A172 (cell line): ENCODE measurements around the gene RAPGEF5. TPM values are rescaled to one million over a fixed set of nuclear protein-coding genes. Genes with fewer than 3 reads are reported as not detected.
"Not testable (repeated sequence)": the region's sequence is repeated elsewhere in the genome, so short reads cannot be mapped to it uniquely, and the experiment has no call there.

ENCODE experiments used
- DNase-seq: peaks from one replicate; pipeline ENCODE4 v3.0.0-alpha.2; 2015; ENCODE audit warnings: low spot score
- total RNA-seq: library from RNA; depleted of rRNA; stranded (reverse); fragments of >200 nt; shearing (Covaris generic); gene quantifications from 2 replicates; pipeline ENCODE4 v1.2.3, GENCODE V29; 2014; rRNA removed

RAPGEF5 gene
- total RNA-seq, 1 experiment from 2014 or later = 11.5 TPM

- DNase-seq = no peak
Observed at GRCh38 chr7:22088827-22089226, 268.1 kb downstream of the RAPGEF5 start.

- DNase-seq = no peak
Observed at GRCh38 chr7:22087861-22088260, 269.1 kb downstream of the RAPGEF5 start.

GRCh38 chr7:22083704-22084240 lies 273.2 kb downstream of the RAPGEF5 start:
- DNase-seq = no peak

GRCh38 chr7:22082886-22083703 lies 273.9 kb downstream of the RAPGEF5 start:
- DNase-seq = peak; percentile 79

- DNase-seq = no peak
Observed at GRCh38 chr7:22082553-22082885, 274.4 kb downstream of the RAPGEF5 start.

GRCh38 chr7:22080219-22080618 lies 276.7 kb downstream of the RAPGEF5 start:
- not testable (repeated sequence) for DNase-seq

GRCh38 chr7:22078872-22079271 lies 278.1 kb downstream of the RAPGEF5 start:
- peak; percentile 10 for DNase-seq

- no peak for DNase-seq
Observed at GRCh38 chr7:22075561-22075960, 281.4 kb downstream of the RAPGEF5 start.

GRCh38 chr7:22074897-22075296 lies 282.1 kb downstream of the RAPGEF5 start:
- DNase-seq = no peak

Other genes with a start within 250 kb of the RAPGEF5 start
- gene STEAP1B, start 143.0 kb upstream of the RAPGEF5 start, total RNA-seq = not detected in 2 replicates